HepG2 (cell line): Measurements from ENCODE around the gene ACTG2. TPM values are rescaled to one million over a fixed set of nuclear protein-coding genes. Genes with fewer than 3 reads are reported as not detected.

Experiments used
- ATAC-seq: fragments of 200-7000 bp; cut with Tn5 transposase; 3 replicates; pipeline ENCODE4 v1.9.1; 2020; ENCODE audit warnings: mild to moderate bottlenecking, moderate library complexity
- BruUV-seq: library from RNA; stranded (reverse); fragments of 400-500 nt; replicated peaks from 2 replicates; lab custom pipeline; 2021; lab: Mats Ljungman, UMichigan
- CTCF ChIA-PET: fragments of 300-600 bp; formaldehyde crosslinking; extraction: SDS; loops from one replicate; lab custom pipeline; 2021; ENCODE audit warnings: low total read pairs, inconsistent platforms, low intra/inter-chr PET ratio; lab: Yijun Ruan, JAX
- POLR2A ChIA-PET: fragments of 350-600 bp; sonication (Branson Sonifier 250); formaldehyde crosslinking; loops from one replicate; lab custom pipeline; 2020; ENCODE audit warnings: antibody characterized with exemption, inconsistent platforms; lab: Yijun Ruan, JAX
- DNase-seq: peaks from one replicate; pipeline ENCODE4 v3.0.0-alpha.2; 2015; ENCODE audit warnings: low spot score
- FAIRE-seq: peaks from 3 replicates; lab custom pipeline; 2011; peaks lifted over from hg19 to GRCh38; lab: Jason Lieb, UNC
- H2AFZ ChIP-seq: one replicate; pipeline ENCODE4 v1.6.1; 2011; ENCODE audit warnings: low read length, inconsistent platforms
- H3K27ac ChIP-seq: fragments of 300-600 bp; 3 replicates; pipeline ENCODE4 v1.8.0; 2011; ENCODE audit warnings: mixed run types, mild to moderate bottlenecking, mixed read lengths, low read length, inconsistent platforms; ENCODE audit not compliant: insufficient read depth; ENCODE audit errors: extremely low read length
- H3K27me3 ChIP-seq, 2 experiments: fragments of 200-600 bp in 1 of 2; 2 replicates in 1 of 2; 3 replicates in 1 of 2; pipeline versions ENCODE4 v1.6.0 to v1.8.0; 2011; ENCODE audit warnings: low read length in 2 of 2, mild to moderate bottlenecking in 2 of 2, moderate library complexity in 2 of 2, inconsistent platforms in 1 of 2; ENCODE audit not compliant: insufficient read depth in 2 of 2, control insufficient read depth in 1 of 2
- H3K36me3 ChIP-seq, 2 experiments: fragments of 200-600 bp in 1 of 2; replicated peaks in 1 of 2; 2 replicates in 1 of 2; 3 replicates in 1 of 2; pipeline versions ENCODE4 v1.5.1 to v1.8.0; 2011; ENCODE audit warnings: low read length in 2 of 2, inconsistent platforms in 1 of 2; ENCODE audit not compliant: insufficient read depth in 2 of 2, control insufficient read depth in 1 of 2
- H3K4me1 ChIP-seq: 2 replicates; pipeline ENCODE4 v1.5.1; 2012; ENCODE audit warnings: low read length, inconsistent platforms; ENCODE audit not compliant: insufficient read depth
- H3K4me2 ChIP-seq: 2 replicates; pipeline ENCODE4 v1.6.0; 2011; ENCODE audit warnings: low read depth, low read length, inconsistent platforms
- H3K4me3 ChIP-seq, 3 experiments: fragments of 200-600 bp in 1 of 3; sonication (generic), shearing (Covaris generic) in 1 of 3; replicated peaks in 1 of 3; 2 replicates each; pipeline ENCODE4 v1.5.1; 2011 to 2016; ENCODE audit warnings: low read length in 3 of 3, inconsistent platforms in 2 of 3, low read depth in 2 of 3, mild to moderate bottlenecking in 2 of 3, control low read depth in 1 of 3, mixed read lengths in 1 of 3; ENCODE audit not compliant: insufficient read depth in 1 of 3
- H3K79me2 ChIP-seq: one replicate; pipeline ENCODE4 v1.6.1; 2011; ENCODE audit warnings: low read length, inconsistent platforms; ENCODE audit not compliant: insufficient read depth
- H3K9ac ChIP-seq: 2 replicates; pipeline ENCODE4 v1.6.0; 2011; ENCODE audit warnings: mild to moderate bottlenecking, low read depth, low read length, inconsistent platforms; ENCODE audit not compliant: insufficient read depth
- H3K9me3 ChIP-seq: 2 replicates; pipeline ENCODE4 v1.5.1; 2012; ENCODE audit warnings: mild to moderate bottlenecking, low read length
- H4K20me1 ChIP-seq: 2 replicates; pipeline ENCODE4 v1.6.0; 2011; ENCODE audit warnings: inconsistent platforms, mild to moderate bottlenecking, low read length, moderate library complexity; ENCODE audit not compliant: insufficient read depth
- HMGXB4 ChIP-seq, 2 experiments: sonication (generic) in 1 of 2; formaldehyde crosslinking in 1 of 2; IDR thresholded peaks; 2 replicates each; pipeline versions ENCODE4 v1.4.0 to v1.6.1; 2018 to 2020; ENCODE audit warnings: missing genetic modification reagents in 2 of 2, borderline replicate concordance in 1 of 2, low read depth in 1 of 2, mild to moderate bottlenecking in 1 of 2, missing biosample characterization in 1 of 2
- MXD4 ChIP-seq: IDR thresholded peaks from 2 replicates; pipeline ENCODE4 v1.6.1; 2016; ENCODE audit warnings: mild to moderate bottlenecking, missing biosample characterization, missing genetic modification reagents
- NR2C2 ChIP-seq: sonication (generic); formaldehyde crosslinking; IDR thresholded peaks from 2 replicates; pipeline ENCODE4 v1.4.0; 2020; ENCODE audit warnings: missing genetic modification reagents, mild to moderate bottlenecking, moderate library complexity, borderline replicate concordance
- ZMYM2 ChIP-seq: sonication (generic); formaldehyde crosslinking; IDR thresholded peaks from 2 replicates; pipeline ENCODE4 v1.8.0; 2022; ENCODE audit warnings: mild to moderate bottlenecking, missing genetic modification reagents
- WGBS: methylation state at CpG from one replicate; pipeline ENCODE4 v1.1.6; 2017; ENCODE audit warnings: low lambda C conversion rate; 5-methylcytosine and 5-hydroxymethylcytosine counted together
- in situ Hi-C: cut with HindIII; loops from 2 replicates; pipeline ENCODE4 v1.10.0; 2017; ENCODE audit warnings: low pct_unique_long_range_greater_than_20kb; ENCODE audit not compliant: extremely low pct_ligation_motif_present
- intact Hi-C: fragments of 100-400 bp; cut with micrococcal nuclease; formaldehyde crosslinking; loops from one replicate; pipeline ENCODE4 v1.10.0; 2022; ENCODE audit not compliant: unreplicated experiment
- polyA plus RNA-seq, 8 experiments: library from polyadenylated mRNA; depleted of rRNA in 3 of 8; stranded (reverse) in 7 of 8; unstranded in 1 of 8; fragments of >200 nt; fragmentation: Illumina TruSeq in 4 of 8; extraction: Trizol in 4 of 8; gene quantifications; 2 replicates each; pipeline versions ENCODE4 v1.2.1 to v1.2.3, GENCODE V29; 2011 to 2016; ENCODE audit warnings: low read depth in 4 of 8, missing spikeins in 1 of 8, mixed read lengths in 1 of 8; ENCODE audit not compliant: insufficient read depth in 1 of 8
- total RNA-seq, 5 experiments: library from RNA; depleted of rRNA; stranded (reverse); fragments of >200 nt; fragmentation: Illumina TruSeq; extraction: Trizol; gene quantifications; 2 replicates each; pipeline ENCODE4 v1.2.3, GENCODE V29; 2016; ENCODE audit warnings: low read depth in 1 of 5

The ACTG2 gene
- total and polyA plus RNA-seq, 2 of the 13 experiments (the other 11 are each of a cell fraction or from before 2014, with no cell fraction given) = 0.13 TPM; not detected in 1

DNA sequence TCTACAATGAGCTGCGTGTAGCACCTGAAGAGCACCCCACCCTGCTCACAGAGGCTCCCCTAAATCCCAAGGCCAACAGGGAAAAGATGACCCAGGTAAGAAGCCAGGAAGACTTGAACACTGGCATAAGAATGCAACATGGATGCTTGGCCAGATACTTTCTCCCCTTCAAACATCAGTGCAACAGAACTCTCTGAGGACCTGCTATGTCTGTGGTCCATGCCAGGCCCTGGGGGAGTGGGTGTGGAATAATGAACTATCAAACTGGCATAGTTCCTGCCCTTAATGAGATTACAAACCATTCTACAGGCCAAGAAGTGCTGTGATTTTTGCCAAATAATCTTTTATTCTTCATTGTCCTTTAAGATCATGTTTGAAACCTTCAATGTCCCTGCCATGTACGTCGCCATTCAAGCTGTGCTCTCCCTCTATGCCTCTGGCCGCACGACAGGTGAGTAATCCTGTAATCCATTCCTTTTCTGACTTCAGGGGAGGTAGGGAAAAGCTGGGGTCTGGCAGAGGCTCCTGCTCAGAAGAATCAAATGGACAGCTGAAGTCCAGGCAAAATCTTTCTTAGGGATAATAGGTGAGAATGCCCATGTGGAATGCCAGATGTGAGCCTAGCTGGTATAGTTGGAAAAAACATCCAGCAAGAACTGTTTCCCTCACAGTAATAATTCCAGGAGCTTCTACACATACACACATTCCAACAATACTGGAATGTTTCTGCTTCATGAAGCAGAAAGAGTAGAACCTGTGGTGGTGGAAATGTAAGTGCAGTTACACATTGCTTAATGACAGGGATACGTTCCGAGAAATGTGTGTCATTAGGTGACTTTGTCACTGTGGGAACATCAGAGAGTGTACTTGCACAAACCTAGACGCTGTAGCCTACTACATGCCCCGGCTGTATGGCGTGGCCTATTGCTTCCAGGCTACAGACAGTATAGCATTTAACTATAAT lies 16.2 kb downstream of the ACTG2 start:
- H3K4me3 ChIP-seq = no peak overlapping the region
- in situ Hi-C loops = no loop called here
- WGBS = 33% methylated on average over 10 of the region's 10 CpGs
- H3K9me3 ChIP-seq = no peaks in the 10 kb centered on the region
- ChIA-PET CTCF (no interaction called here), POLR2A (no interaction called here)
- H3K4me2 ChIP-seq = no peak overlapping the region
- H3K36me3 ChIP-seq = no peaks in the 10 kb centered on the region
- BruUV-seq = no TSS peak
- no peak overlapping the region for H3K9ac ChIP-seq
- DNase-seq = no peak
- no peak for ATAC-seq
- H3K4me1 ChIP-seq = peaks cover 15% of the 10 kb centered on the region
- no peaks in the 10 kb centered on the region for H4K20me1 ChIP-seq
- no peaks in the 10 kb centered on the region for H3K79me2 ChIP-seq
- FAIRE-seq = no peak
- intact Hi-C loops = no loop called here
- H3K27ac ChIP-seq = no peak overlapping the region
- peaks cover 0 to 15% of the 10 kb centered on the region in 2 experiments; a peak in 1 of 5 replicates for H3K27me3 ChIP-seq
- TF ChIP-seq NR2C2 = no peak
- TF ChIP-seq, all 625 proteins: peak for 0
- H2AFZ ChIP-seq = no peak overlapping the region

- POLR2A ChIA-PET = interaction anchor here (1.6 kb wide), 1 partner anchor 14 kb away, joined by 3 read pairs; no protein-coding TSS in a partner anchor
- BruUV-seq = no TSS peak
- H3K36me3 ChIP-seq = no peaks in the 10 kb centered on the region
- TF ChIP-seq MXD4 (CRISPR knock-in tag) = no peak
- TF ChIP-seq HMGXB4 (CRISPR knock-in tag; IDR thresholded peaks at IDR 0.05; ENCODE audit: borderline replicate concordance in 1 of 2, low read depth in 1 of 2) = no peak
- TF ChIP-seq ZMYM2 = no peak
- DNase-seq = no peak
- H3K79me2 ChIP-seq = no peaks in the 10 kb centered on the region
- H3K4me3 ChIP-seq = no peak overlapping the region
- CTCF ChIA-PET = no interaction called here
- no peak overlapping the region for H2AFZ ChIP-seq
- no peak overlapping the region for H3K27ac ChIP-seq
- peaks cover 15% of the 10 kb centered on the region for H3K4me1 ChIP-seq
- no peak overlapping the region for H3K9ac ChIP-seq
- H3K9me3 ChIP-seq = no peaks in the 10 kb centered on the region
- H4K20me1 ChIP-seq = no peaks in the 10 kb centered on the region
- peaks cover 0 to 16% of the 10 kb centered on the region in 2 experiments; a peak in 2 of 5 replicates for H3K27me3 ChIP-seq
- in situ Hi-C loops (no loop called here), intact Hi-C loops (no loop called here)
- WGBS = 26% methylated on average over 6 of the region's 6 CpGs
- ATAC-seq = no peak
- H3K4me2 ChIP-seq = no peak overlapping the region
- FAIRE-seq = no peak
Observed at GRCh38 chr2:73910873-73911547, 18.2 kb downstream of the ACTG2 start.
